Fibroblast of lung (primary cell): Measurements from ENCODE around the gene EPHB3.

Experiments
- CTCF ChIP-seq, 2 donors: IDR thresholded peaks in 1 of 2; conservative IDR thresholded peaks in 1 of 2; 1 replicate in 1 of 2; 2 replicates in 1 of 2; pipeline ENCODE4 v1.5.1; 2011 to 2012; ENCODE audit warnings: low read length in 2 of 2, control low read depth in 1 of 2, inconsistent platforms in 1 of 2, low read depth in 1 of 2, mild to moderate bottlenecking in 1 of 2
- EZH2 ChIP-seq: IDR thresholded peaks from 2 replicates; pipeline ENCODE4 v1.5.1; 2012; ENCODE audit warnings: low read length, control low read depth, mild to moderate bottlenecking; ENCODE audit errors: missing control alignments

- TF ChIP-seq CTCF (conservative IDR thresholded peaks at IDR 0.05 in 1 of 2, IDR thresholded peaks at IDR 0.05 in 1 of 2; ENCODE audit: low read depth in 1 of 2, low read length in 2 of 2) (no peak), EZH2 (no peak)
These were observed 19.0 kb upstream of the EPHB3 start for GRCh38 chr3:184542577-184542976.
